Mesothelial cell of epicardium (in vitro differentiated cells): ENCODE results near the gene CRYBG3. TPM values are rescaled to one million over a fixed set of nuclear protein-coding genes. Genes with fewer than 3 reads are reported as not detected.
"Not testable (repeated sequence)": the region's sequence is repeated elsewhere in the genome, so short reads cannot be mapped to it uniquely, and the experiment has no call there.

Experiments
- DNase-seq, 2 experiments: peaks; one replicate each; pipeline ENCODE4 v3.0.0; 2021; ENCODE audit warnings: low spot score in 2 of 2; ENCODE audit not compliant: unreplicated experiment in 2 of 2
- H3K27ac Mint-ChIP-seq: 2 replicates; pipeline ENCODE4 v1.8.0; 2021; ENCODE audit warnings: mixed read lengths
- H3K27me3 Mint-ChIP-seq: 2 replicates; pipeline ENCODE4 v1.8.0; 2021; ENCODE audit warnings: low read depth, mixed read lengths
- H3K36me3 Mint-ChIP-seq: 2 replicates; pipeline ENCODE4 v1.8.0; 2021; ENCODE audit warnings: mixed read lengths
- H3K4me1 Mint-ChIP-seq: 2 replicates; pipeline ENCODE4 v1.8.0; 2021; ENCODE audit warnings: mixed read lengths
- H3K4me3 Mint-ChIP-seq: 2 replicates; pipeline ENCODE4 v1.8.0; 2021; ENCODE audit warnings: mild to moderate bottlenecking, moderate library complexity, mixed read lengths
- H3K9me3 Mint-ChIP-seq: 2 replicates; pipeline ENCODE4 v1.8.0; 2021; ENCODE audit warnings: mixed read lengths
- CTCF ChIP-seq: fragments of 200-600 bp; sonication (generic); IDR thresholded peaks from one replicate; pipeline ENCODE4 v1.5.0; 2021; ENCODE audit warnings: antibody characterized with exemption; ENCODE audit not compliant: unreplicated experiment
- total RNA-seq: library from RNA; stranded (reverse); gene quantifications from 3 replicates; pipeline ENCODE4 v1.2.1, GENCODE V29; 2021

CRYBG3 gene
- total RNA-seq, 1 donor from 2014 or later, result 6.8 TPM

- H3K27me3 Mint-ChIP-seq, result no peaks in the 10 kb centered on the region
- no peak for DNase-seq
- H3K4me3 Mint-ChIP-seq, result no peak overlapping the region
- H3K9me3 Mint-ChIP-seq, result no peaks in the 10 kb centered on the region
- no peak for TF ChIP-seq CTCF
- H3K36me3 Mint-ChIP-seq, result no peaks in the 10 kb centered on the region
- H3K27ac Mint-ChIP-seq, result peak overlapping the region; percentile 57
- H3K4me1 Mint-ChIP-seq, result peaks cover 10% of the 10 kb centered on the region
These were observed 79.8 kb downstream of the CRYBG3 start for GRCh38 chr3:97901313-97902248.

GRCh38 chr3:97909830-97910229 lies 88.0 kb downstream of the CRYBG3 start:
- H3K27me3 Mint-ChIP-seq, DNase-seq, H3K4me3 Mint-ChIP-seq, H3K36me3 Mint-ChIP-seq, H3K9me3 Mint-ChIP-seq, H3K27ac Mint-ChIP-seq: not testable (repeated sequence)
- H3K4me1 Mint-ChIP-seq, result peaks cover 10% of the 10 kb centered on the region

- H3K27ac Mint-ChIP-seq, H3K9me3 Mint-ChIP-seq, DNase-seq, H3K4me3 Mint-ChIP-seq, H3K27me3 Mint-ChIP-seq, H3K36me3 Mint-ChIP-seq: not testable (repeated sequence)
- H3K4me1 Mint-ChIP-seq, result peaks cover 10% of the 10 kb centered on the region
These were observed 88.5 kb downstream of the CRYBG3 start for GRCh38 chr3:97910236-97910831.

GRCh38 chr3:97910931-97911351 lies 89.1 kb downstream of the CRYBG3 start:
- TF ChIP-seq CTCF, result no peak
- no peaks in the 10 kb centered on the region for H3K27me3 Mint-ChIP-seq
- H3K27ac Mint-ChIP-seq, result no peak overlapping the region
- H3K4me3 Mint-ChIP-seq, result no peak overlapping the region
- no peaks in the 10 kb centered on the region for H3K9me3 Mint-ChIP-seq
- peaks cover 5% of the 10 kb centered on the region for H3K36me3 Mint-ChIP-seq
- H3K4me1 Mint-ChIP-seq, result peaks cover 10% of the 10 kb centered on the region
- DNase-seq, result no peak

GRCh38 chr3:97911459-97911858 lies 89.6 kb downstream of the CRYBG3 start:
- H3K4me1 Mint-ChIP-seq, result peaks cover 10% of the 10 kb centered on the region
- TF ChIP-seq CTCF, result no peak
- peaks cover 6% of the 10 kb centered on the region for H3K36me3 Mint-ChIP-seq
- no peak overlapping the region for H3K27ac Mint-ChIP-seq
- DNase-seq, result no peak
- no peak overlapping the region for H3K4me3 Mint-ChIP-seq
- no peaks in the 10 kb centered on the region for H3K27me3 Mint-ChIP-seq
- no peaks in the 10 kb centered on the region for H3K9me3 Mint-ChIP-seq

DNA sequence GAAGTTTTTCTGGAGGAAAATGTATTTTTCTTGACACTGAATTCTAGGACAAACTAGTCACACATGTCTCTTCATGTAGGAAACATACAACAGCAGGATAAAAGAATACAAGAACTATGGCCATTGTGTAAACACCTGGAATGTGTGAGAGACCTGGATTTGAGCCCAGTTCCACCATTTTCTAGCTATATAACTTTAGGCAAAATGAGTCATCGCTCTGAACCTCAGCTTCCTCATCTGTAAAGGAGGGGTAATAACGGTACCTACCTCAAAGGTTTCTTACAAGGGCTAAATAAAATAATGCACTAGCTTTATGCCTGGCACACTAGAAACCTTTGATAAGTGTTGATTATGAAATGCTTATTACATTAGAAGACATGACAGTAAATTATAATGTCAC lies 92.6 kb downstream of the CRYBG3 start:
- H3K36me3 Mint-ChIP-seq, result peaks cover 4% of the 10 kb centered on the region
- no peaks in the 10 kb centered on the region for H3K9me3 Mint-ChIP-seq
- TF ChIP-seq CTCF, result no peak
- peaks cover 15% of the 10 kb centered on the region for H3K4me1 Mint-ChIP-seq
- H3K27me3 Mint-ChIP-seq, result no peaks in the 10 kb centered on the region
- H3K27ac Mint-ChIP-seq, result no peak overlapping the region
- H3K4me3 Mint-ChIP-seq, result no peak overlapping the region
- DNase-seq, result no peak
